Femur (tissue), 1 donor: ENCODE measurements around the gene USH1C.

ENCODE experiments used
- DNase-seq: peaks from one replicate; pipeline ENCODE4 v3.0.0-alpha.2; 2017

The USH1C gene

GRCh38 chr11:17568944-17569343 is 24.7 kb upstream of the USH1C start:
- DNase-seq, result no peak

DNA sequence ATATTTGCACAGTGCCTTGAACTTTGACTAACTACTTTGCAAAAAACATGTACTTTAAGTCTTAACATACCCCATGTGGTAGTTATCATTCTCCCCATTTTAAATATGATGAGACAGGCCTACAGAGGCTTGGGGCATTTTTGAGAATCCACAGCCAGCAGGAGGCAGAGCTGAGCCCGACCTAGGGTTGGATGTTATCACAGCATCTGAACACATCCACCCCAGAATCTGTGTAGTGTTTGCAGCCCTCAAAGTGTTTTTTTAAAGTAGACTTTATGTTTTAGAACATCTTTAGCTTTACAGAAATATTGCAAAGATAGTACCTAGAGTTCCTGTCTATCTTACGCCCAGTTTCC is 20.4 kb upstream of the USH1C start:
- no peak for DNase-seq

DNA sequence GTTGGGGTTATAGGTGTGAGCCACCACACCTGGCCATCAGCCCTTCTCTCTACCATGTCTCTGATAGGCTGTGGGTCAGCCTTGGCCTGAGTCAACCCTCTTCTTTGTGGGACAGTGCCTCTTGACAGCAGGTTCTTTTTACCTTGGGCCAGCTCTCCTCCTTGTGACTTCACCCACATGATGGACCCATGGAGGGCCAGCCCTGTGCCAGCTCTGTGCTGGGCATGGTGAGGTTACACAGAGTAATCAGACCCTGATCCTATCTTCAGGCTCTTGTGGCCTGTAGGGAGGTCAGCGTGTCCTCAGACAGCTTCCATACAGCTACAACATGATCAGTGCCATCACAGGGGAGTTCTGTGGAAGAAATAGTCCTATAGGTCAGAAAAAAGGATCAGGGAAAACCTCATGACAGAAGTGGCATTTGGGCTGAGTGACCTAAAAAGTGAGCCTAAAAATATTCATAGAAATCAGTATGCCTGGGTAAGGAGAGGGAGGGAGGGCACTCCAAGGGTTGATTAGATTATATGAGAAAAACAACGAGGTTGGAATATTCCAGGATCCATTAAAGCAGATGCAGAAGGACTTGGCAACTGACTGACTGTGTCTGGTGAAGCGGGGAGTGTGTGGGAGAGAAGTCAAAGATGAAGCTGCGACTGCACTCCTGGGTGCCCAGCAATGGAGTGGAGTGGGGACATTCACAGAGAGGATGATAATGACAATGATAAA is 19.9 kb upstream of the USH1C start:
- no peak for DNase-seq

DNA sequence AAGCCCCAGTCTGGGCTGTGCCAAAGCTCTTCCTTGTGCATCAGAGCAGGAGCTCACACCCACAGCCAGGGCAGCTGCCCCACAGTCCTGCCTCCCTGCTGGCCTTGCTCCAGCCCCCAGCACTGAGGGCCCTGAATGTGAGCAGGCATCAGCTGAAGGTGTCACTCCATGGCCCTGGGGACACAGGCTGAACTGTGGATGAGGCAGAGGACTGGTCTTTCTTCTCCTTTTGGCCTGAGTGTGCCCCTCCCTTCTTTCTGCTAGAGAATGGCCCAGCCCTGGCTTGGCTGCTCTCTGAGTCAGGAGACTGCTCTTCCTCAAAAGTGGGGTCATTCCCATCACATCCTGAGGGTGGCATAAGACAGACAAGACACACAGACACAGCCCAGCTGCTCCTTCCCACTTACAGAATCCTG is 19.0 kb upstream of the USH1C start:
- DNase-seq, result no peak

GRCh38 chr11:17561526-17561925 is 17.3 kb upstream of the USH1C start:
- DNase-seq, result no peak

DNA sequence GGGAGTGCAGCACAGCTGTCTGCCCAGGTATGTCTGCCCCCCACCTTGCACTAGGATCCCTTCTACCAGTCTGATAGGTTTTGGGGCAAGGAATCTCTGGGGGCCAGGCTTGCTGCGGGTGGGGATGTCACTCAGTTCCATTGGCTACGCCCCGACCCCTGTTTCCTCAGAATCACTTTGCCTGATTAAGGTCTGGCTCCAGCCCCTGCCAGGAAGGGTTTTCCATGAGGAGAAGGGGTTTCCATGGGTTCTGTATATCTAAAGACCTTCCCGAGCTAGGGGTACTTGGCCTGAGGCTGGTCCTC is 16.8 kb upstream of the USH1C start:
- no peak for DNase-seq

GRCh38 chr11:17560281-17561110 is 16.3 kb upstream of the USH1C start:
- DNase-seq, result no peak

- no peak for DNase-seq
Observed at GRCh38 chr11:17559341-17560087, 15.3 kb upstream of the USH1C start.

DNA sequence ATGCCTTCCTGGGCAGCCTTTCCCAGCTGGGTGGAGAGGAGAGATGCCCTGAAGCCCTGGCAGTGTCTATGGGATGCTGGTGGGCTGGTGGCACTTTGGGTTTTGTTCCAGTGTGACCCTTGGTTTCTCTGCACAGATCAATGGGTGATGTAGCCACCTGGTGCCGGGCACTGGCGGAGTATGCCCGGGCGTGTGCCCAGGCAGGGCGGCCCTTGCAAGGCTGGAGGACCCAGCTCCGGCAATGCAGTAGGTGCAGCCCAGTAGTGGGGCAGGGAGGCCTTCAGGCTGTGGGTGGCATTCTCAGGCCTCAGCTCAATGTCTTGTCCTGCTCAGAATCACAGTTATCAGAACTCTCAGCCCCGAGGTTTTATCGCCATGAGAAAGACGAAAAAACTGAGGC is 14.7 kb upstream of the USH1C start:
- no peak for DNase-seq

DNA sequence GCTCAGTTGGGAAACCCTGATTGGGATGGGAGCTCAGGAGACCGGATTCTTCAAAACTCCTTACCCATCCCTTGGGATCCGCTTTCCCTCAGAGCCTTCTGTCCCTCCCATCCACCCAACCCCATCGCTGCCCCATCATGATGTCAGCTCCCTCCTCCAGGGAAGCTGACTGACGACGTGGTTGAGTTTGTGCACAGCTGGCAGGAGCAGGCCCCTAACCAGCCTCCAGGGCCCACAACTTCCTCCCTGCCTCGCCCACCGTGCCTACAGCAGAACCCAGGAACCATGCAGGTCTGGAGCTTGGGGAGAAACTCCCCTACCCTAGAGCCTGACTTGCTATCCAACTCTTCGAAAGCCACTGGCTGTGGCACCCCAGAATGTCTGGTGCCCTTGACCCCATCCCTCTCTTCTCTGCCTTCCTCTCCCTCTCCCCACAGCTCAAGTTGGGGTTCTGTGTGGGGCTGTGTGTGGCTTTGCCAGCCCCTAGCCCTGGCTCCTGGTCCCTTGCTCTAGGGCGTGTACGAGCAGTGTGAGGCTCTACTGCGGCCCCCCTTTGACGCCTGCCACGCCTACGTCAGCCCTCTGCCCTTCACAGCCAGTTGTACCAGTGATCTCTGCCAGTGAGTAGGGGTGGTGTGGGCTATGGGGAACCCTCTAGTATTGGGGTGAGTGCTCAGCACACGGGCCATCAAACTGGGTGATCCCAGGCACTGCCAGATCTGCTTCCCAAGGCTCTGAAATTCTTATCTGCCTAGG is 14.0 kb upstream of the USH1C start:
- DNase-seq, result no peak

DNA sequence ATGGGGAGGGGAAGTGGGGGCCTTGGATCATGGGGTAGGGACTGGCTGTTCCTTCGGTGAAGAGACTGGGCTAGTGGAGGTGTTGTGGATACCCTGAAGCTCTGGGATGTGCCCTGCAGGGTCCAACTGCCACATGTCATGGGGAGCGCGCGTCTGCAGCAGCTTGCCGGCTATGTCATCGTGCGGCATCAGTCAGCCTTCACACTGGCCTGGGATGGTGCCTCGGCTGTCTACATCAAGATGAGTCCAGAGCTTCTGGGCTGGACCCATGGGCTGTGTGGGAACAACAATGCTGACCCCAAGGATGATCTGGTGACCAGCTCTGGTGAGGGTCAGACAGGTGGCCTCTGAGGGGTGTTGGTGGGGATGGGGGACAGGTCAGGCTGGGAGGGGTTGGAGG is 12.8 kb upstream of the USH1C start:
- no peak for DNase-seq

- no peak for DNase-seq
Observed at GRCh38 chr11:17554487-17554886, 10.3 kb upstream of the USH1C start.

DNA sequence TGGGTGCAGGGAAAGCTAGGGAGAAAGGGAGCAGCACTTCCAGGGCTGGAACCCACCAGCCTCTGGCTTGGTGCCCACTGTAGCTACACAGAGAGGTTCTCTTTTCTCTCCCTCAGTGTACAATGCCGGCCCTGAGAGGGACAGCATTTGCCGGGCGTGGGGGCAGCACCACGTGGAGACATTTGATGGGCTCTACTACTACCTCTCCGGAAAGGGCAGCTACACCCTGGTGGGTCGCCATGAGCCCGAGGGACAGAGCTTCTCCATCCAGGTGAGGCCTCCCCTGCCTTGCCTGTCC is 9.0 kb upstream of the USH1C start:
- no peak for DNase-seq

DNA sequence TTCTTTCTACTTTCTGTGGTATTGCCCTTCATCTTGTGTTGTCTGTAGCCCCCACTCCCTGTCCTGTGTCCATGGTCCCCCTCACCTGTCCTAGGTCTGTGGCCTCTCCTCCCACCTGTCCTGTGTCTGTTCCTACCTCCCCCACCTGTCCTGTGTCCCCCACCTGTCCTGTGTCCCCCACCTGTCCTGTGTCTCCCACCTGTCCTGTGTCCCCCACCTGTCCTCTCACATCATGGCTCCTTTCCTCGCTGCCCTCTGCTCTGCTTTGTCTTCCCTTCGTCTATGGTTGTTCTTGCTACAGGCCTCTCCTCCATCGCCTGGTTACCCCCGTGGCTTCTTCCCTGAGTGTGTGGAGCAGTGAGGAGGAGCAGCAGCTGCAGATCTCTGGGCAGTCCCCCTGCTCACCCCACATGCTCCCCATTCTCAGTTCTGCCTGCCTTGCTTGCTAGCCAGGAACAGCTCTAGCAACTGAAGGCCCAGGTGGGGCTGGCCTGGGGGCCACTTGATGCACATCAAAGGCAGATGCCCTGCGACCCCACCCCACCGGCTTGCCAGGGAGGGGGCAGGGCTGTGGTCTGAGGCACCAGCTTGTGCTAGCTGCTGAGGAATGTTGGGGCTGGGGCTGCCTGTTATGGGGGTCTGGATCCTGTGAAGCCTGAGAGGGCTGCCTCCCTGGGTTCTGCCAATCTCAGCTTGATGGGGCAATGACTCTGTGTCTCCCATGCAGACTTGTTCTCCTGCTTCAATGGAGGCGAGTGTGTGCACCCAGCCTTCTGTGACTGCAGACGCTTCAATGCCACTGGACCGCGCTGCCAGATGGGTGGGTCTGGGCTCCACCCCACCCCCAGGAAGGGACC is 8.4 kb upstream of the USH1C start:
- no peak for DNase-seq

DNA sequence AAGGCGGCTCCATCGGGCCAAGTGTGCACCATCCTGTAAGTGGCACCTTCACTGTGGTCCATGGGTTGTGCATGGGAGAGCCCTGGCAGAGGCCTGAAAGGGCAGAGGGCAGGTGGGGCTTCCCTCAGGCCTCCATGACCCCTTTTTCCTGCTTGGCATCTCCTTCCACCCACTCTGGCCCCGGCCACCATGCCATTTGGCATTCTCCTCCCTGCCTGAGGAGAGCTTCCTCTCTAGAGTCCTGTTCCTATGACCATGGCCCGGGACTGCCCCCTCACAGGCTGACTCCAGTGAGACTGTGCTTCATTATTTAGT is 7.8 kb upstream of the USH1C start:
- DNase-seq, result no peak

DNA sequence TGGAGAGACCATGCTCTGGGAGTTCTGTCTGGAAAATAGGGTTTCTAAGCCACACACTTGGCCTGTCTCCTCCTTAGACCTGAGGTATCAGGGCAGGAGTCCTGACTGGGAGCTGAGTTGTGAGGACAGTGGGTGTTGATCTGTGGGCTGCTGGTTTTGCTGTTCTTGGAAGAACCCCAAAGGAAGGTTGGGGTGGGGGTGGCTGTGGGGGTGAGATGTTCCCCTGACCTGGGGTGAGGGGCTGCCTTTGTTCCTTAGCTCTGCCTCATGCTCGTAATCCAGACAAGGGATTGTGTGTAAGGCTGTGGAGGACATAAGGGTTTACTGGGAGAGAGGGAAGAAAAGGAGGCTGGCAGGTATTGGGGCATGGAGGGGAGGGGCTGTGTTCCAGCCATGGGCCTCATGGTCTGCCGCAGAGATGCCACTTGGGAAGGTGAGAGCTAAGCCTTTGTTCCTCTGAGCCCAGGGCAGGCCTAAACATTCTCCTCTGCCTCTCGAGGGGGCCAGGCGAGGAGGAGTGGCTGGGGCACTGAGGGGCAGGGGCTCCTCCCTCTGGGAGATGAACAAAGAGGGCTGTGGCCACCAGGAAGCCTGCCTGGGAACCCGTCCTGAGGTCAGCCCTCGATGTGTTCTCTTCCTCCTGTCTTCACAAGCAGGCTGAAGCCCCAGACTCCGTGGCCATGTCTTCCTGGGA is 7.3 kb upstream of the USH1C start:
- DNase-seq, result no peak

- DNase-seq, result no peak
Observed at GRCh38 chr11:17550450-17551346, 6.5 kb upstream of the USH1C start.

DNA sequence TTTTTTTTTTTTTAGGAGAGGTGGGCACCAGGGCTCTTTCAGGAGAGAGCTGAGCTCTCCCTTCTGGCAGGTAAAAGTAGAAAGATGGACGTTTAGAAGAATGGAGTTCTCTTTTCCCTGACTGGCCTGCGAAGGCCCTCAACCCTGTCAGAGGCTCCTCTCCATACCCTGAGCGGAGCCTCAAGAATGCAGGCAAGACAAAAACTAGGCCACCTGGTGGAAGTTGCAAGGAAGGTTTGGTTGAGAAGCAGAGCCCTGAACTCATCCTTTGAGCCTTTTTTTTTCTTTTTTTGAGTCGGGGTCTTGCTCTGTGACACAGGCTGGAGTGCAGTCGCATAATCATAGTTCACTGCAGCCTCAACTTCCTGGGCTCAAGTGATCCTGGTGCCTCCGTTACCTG is 4.2 kb upstream of the USH1C start:
- DNase-seq, result no peak

DNA sequence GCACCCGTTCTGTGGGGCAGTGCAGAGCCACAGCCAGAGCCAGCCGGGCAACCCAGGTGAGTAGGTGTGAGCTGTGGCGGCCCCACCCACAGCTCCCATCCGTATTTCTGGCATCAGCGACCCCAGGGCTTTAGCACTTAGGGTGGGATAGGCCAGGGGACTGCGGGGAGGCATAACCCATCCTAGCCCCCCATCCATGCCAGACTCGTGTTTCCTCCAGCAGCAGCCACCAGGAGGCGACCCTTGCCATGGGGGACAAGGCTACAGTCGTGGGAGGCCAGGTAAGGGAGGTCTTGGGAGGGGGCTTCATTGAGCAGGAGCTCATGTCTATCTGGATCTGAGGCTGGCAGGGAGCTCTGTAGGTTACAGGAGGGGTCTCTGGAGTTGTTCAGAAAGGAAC is 3.7 kb upstream of the USH1C start:
- no peak for DNase-seq

DNA sequence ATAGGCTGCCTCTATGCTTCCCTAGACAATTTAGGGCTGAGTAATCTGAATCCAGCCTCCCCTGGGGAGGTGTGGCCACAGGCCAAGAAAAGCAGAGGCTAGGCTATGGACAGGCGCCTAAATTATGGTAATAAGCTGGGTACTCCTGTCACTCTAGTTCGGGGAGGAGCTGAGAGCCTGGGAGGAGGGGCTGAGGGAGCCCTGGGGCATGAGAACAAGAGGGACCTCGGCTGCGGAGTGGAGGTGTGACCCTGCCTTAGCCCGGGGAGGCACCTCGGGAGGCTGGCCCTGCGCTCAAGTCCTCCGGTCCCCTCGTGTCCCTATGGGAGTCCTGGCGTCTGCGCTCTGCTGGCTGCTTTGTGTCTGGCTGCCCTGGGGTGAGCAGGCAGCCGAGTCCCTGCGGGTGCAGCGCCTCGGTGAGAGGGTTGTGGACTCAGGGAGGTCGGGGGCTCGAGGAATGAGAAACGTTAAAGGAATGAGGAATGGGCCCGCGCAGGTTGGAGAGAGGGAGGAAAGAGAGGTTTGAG is 2.9 kb upstream of the USH1C start, which contains the start of gene OTOG:
Gene OTOG (plus strand): TSS at position 209 of the 527 bp plus-strand sequence. CDS start 114 bp downstream, at position 323.
- DNase-seq, result no peak

DNA sequence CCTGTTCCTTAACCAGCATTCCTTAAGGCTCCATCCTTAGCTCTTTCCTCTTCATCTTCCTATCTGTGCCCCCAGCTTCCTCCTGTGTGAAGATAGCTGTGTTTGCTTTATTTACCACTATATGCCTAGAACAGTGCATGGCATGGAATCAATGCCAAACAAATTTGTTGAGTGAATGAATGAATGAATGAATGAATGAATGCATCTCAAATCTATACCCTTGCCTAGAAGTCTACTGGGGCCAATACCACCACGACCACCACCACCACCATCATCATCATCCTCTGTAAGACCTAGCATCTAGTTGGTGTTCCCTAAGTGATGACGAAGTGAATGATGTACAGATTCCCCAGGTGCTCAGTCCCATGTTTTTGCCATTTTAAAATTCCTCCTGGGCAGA is 2.0 kb upstream of the USH1C start:
- no peak for DNase-seq
